ENCODE measurements around the gene RHOA. TPM values are rescaled to one million over a fixed set of nuclear protein-coding genes. Genes with fewer than 3 reads are reported as not detected.
A peak's percentile ranks its signal among the peaks of the same experiment; 100 is the strongest.

Gene RHOA
- 100 to 1,000 TPM; 530 to 640 TPM for total RNA-seq
- long read RNA-seq, donor 1, transcript RHOA-202 (5 exons, 2,031 nt): major isoform, 204 of 237 reads
- long read RNA-seq, donor 1, partial matches to known transcripts: 31 of 237 reads
- long read RNA-seq, donor 1, other reads (novel, unspliced or antisense): 1 of 237 reads
- long read RNA-seq, donor 2, transcript RHOA-202 (5 exons, 2,031 nt): major isoform, 1,808 of 1,968 reads
- long read RNA-seq, donor 2, transcript RHOA-203 (6 exons, 961 nt): minor isoform, 5 of 1,968 reads
- long read RNA-seq, donor 2, partial matches to known transcripts: 61 of 1,968 reads
- long read RNA-seq, donor 2, other reads (novel, unspliced or antisense): 92 of 1,968 reads

DNA sequence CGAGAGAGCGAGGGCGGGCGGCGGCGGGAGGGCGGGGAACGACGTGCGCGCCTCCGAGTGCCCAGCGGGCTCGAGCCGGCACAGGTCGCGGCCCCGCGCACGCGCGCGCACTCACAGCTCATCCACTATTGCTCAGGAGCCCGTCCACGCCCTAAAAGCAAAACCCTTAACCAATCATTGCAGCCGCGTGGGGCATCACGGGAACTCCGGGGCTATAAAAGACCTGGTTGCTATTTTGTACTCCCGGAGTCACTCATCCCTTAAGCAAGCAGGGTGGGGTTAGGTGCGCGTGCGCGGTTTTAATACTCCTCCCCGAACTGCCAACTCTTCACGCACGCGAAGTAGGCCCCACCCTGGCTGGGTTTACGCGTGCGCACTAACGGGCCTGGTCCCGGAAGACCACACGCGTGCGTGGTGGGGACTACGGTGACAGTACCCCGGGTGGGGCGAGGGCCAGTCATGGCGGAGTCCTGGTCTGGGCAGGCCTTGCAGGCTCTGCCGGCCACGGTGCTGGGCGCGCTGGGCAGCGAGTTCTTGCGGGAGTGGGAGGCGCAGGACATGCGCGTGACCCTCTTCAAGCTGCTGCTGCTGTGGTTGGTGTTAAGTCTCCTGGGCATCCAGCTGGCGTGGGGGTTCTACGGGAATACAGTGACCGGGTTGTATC, at the start of gene RHOA, which contains the start of gene TCTA:
Gene RHOA, minus strand, starts transcription at position 9 of the 664 bp plus-strand sequence. CDS start 36,387 bp downstream, outside the sequence.
Gene TCTA, plus strand, starts transcription at position 456 of the 664 bp plus-strand sequence. Its CDS starts 4 bp downstream, at position 460.
- intact Hi-C loops (cut with DNase I): loop anchor here in 1 of 2 donors (5.0 to 10.0 kb wide), 2 partner anchors 35 to 57 kb away; partner anchors contain the start of gene GPX1
- DNase-seq (ENCODE audit: low spot score): peak; percentile 100

DNA sequence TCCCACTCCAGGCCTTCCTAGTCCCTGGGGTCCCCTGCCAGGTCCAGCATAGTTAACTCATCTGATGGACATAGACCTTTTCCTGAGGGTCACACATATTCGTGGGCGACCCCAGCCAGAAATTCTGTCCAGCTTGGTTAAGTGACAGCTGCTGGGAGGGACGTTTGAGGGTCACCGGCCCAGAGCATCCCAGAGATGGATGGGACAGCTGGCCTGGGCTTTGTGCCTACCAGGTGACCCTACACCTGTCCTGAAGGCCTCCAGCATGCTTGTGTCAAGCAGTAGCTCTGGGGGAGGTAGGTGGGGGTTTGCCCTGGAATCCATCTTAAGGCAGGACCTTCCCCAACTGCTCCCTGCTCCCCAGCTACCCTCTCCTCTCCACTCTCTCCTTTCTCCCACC, 49.2 kb upstream of the RHOA start:
- intact Hi-C loops (cut with DNase I): loop anchor here in 1 of 2 donors (10.0 kb wide), 1 partner anchor 296 kb away; the partner anchor contains the start of gene CCDC71
- no peak for DNase-seq (ENCODE audit: low spot score)

DNA sequence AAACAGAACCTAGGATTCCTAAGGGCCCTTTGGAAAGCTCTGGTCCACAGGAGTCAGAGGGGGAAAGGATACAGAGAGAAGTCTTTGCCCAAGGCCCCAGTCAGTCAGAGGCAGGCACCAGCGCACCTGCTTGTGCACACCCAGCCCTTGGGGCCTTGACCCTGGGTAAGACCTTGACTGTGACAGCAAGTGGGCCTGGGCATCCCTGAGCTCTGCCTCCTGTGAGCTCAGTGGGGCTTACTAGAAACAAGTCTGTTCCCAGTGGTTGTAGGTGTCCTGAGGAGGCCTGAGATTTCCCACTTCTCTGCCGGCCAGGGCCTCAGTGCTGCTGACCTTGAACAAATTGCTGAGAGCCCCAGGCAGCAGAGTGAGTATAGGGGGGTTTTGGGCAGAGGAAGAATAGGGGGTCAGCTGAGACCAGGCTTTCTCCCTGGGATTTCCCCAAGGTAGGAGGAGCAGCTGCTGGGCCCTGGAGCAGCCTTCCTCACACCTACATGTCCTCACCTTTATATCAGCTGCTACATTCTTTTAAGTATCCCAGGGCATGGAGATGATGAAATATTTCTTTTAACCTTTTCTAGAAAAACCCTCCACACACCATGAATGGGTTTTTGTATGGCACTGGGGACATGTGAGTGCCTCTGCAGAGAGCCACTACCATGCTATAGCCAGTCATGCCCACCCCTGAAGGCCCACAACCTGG, 48.6 kb upstream of the RHOA start:
- no peak for DNase-seq (ENCODE audit: low spot score)
- intact Hi-C loops (cut with DNase I): loop anchor here in 1 of 2 donors (10.0 kb wide), 1 partner anchor 296 kb away; the partner anchor contains the start of gene CCDC71

DNA sequence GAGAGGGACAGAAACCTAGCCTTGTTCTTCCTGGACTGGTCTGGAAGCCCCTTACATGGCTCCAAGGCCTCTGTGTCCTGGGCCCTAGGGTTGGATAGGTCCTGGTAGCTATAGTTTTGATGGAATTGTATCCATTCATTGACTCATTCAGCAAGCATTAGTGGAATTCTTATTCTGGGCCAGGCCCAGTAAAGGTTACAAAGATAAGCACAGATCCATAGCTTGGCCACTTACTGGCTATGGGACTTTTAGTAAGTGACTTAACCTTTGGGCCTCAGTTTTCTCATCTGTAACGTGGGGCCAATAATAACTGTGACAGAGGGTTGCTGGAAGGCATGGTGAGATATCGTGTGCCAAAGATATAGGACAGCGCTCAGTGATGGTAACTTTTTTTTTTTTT, 44.7 kb upstream of the RHOA start:
- no peak for DNase-seq (ENCODE audit: low spot score)
- intact Hi-C loops (cut with DNase I): no loop called here

DNA sequence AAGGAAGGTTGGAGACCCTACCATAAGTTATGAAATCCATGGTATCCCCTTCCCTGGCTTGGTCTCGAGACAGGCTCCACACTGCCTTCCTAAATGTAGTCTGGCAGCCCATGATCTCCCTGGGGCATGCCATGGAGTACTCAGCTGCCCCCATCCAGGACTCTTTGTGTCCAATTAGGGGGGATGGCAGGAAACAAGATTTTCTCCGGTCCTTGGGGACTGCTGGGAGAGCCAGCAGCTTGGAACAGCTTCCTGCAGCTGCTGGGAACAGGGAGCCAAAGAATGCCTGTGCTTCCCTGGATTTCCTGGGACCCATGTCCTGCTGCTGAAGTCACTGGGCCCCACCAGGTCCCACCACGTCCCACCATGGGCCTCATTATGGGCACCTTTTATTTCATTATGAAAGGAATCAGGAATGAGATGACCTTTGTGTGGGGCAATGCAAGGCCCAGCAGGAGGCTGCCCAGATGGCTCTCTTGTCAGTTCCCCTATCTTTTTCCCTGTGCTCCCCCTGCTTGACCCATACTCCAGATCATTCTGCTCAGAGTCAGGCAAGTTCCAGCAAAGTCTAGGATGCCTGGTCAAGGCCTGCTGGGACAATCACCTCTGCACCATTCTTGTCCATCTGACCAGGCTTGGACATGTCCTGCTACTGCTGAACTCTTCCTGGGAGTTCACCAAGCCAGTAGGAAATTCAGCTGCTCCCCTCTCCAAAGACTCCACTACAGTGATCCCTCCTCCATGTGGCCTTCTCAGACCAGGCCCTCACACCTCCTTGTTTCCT, 43.3 kb upstream of the RHOA start:
- intact Hi-C loops (cut with DNase I): no loop called here
- no peak for DNase-seq (ENCODE audit: low spot score)

DNA sequence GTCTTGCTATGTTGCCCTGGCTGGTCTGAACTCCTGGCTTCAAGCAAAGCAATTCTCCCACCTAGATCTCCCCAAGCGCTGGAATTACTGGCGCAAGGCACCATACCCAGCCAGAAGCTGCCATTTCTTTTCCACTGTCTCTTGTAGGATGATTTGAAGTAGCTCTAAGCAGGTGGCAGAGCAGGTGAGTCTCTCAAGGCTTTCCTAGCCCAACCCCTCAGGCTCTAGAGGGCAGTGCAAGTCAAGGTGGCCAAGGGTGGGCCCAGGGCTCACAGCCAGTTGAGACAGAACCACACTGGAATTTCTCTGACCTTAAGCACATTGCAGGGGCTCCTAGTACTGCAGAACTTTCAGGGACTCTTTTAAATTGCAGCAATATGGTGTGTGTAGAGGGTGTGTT, 42.7 kb upstream of the RHOA start:
- no peak for DNase-seq (ENCODE audit: low spot score)
- intact Hi-C loops (cut with DNase I): no loop called here

DNA sequence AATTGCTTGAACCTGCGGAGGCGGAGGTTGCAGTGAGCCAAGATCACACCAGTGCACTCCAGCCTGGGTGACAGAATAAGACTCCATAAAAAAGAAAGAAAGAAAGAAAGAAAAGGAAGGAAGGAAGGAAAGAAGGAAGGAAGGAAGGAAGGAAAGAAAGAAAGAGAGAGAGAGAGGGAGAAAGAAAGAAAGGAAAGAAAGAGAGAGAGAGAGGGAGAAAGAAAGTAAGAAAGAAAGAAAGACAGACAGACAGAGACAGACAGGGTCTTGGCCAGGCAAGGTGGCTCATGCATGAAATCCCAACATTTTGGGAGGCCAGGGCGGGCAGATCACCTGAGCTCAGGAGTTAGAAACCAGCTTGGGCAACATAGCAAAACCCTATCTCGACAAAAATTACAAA, 41.8 kb upstream of the RHOA start:
- DNase-seq (ENCODE audit: low spot score): no peak
- intact Hi-C loops (cut with DNase I): no loop called here

DNA sequence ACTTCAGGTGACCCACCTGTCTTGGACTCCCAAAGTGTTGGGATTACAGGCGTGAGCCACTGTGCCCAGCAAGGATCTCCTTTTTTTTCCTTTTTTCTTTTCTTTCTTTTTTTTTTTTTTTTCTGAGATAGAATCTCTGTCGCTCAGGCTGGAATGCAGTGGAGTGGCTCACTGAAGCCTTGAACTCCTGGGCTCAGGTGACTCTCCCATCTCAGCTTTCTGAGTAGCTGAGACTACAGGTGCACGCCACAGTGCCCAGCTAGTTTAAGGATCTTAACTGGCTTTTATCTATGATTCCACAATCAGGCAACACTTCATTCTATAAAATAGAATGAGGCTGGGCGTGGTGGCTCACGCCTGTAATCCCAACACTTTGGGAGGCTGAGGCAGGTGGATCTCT, 33.6 kb upstream of the RHOA start:
- no peak for DNase-seq (ENCODE audit: low spot score)
- intact Hi-C loops (cut with DNase I): loop anchor here (5.0 to 10.0 kb wide), 3 partner anchors 101 to 351 kb away; partner anchors contain the start of genes USP4 (in 2 of the 2) and QRICH1 (in 1 of the 2)

DNA sequence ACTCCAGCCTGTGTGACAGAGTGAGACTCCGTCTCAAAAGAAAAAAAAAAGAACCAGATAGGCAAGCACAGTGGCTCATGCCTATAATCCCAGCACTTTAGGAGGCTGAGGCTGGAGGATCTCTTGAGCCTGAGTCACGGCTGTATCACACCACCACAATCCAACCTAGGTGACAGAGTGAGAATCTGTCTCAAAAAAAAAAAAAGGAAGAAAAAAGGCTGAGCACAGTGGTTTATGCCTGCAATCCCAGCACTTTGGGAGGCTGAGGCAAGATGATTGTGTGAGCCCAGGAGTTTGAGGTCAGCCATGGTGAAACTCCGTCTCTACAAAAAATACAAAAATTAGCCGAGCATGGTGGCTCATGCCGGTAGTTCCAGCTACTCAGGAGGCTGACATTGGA, 23.0 kb upstream of the RHOA start:
- intact Hi-C loops (cut with DNase I): no loop called here
- no peak for DNase-seq (ENCODE audit: low spot score)

DNA sequence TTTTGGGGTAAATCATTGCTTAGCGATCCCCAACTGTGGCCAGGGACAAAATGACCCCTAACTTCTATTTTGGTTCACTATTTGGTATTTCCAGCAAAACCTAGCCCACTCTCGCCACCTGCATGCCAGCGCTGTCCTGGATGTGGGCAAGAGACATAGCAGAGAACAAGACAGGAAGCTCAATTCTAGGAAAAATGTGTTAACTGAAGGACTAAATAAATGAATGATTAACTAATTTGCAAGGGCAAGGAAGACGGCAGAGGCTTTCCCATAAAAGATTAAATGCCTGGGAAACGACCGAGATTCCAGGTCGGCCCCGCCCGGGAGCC, 16.9 kb upstream of the RHOA start:
- DNase-seq (ENCODE audit: low spot score): no peak
- intact Hi-C loops (cut with DNase I): loop anchor here in 1 of 2 donors (1.0 kb wide), 1 partner anchor 38 kb away; no protein-coding TSS in a partner anchor

DNA sequence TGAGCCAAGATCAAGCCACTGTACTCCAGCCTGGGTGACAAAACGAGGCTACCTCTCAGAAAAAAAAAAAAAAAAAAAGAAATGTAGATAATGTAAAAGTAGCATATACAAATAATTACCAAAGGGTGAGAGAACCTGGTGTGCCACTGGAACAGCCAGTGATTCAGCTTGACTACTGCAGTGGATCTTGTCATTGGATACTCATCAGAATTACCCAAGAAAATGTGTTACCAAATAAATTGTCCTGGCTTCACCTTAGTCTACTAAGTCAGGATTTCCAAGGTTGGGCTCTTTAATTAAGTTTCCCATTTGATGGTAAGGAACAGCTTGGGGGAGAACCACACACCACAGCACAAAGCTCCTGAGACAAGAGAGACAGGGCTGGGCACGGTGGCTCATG, 15.8 kb upstream of the RHOA start:
- intact Hi-C loops (cut with DNase I): no loop called here
- no peak for DNase-seq (ENCODE audit: low spot score)

DNA sequence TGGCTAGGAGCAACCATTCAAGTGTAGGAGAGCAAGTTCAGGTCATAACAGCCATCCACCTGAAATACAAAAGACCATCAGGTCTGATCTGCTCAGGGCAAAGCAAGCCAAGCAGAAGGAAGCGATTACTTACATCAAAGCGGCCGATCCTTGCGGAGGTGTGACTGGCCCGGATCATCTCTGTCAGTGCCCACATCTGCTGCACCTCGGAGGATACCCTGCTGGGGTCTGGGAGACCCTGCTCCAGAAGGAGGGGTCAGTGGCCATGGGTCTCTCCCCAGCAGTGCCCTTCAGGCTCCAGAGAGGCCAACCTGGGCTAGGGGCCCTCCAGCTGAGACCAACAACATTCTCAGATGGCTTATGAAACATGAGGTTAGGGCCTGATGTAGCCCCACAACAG, 13.0 kb upstream of the RHOA start:
- intact Hi-C loops (cut with DNase I): no loop called here
- DNase-seq (ENCODE audit: low spot score): no peak

DNA sequence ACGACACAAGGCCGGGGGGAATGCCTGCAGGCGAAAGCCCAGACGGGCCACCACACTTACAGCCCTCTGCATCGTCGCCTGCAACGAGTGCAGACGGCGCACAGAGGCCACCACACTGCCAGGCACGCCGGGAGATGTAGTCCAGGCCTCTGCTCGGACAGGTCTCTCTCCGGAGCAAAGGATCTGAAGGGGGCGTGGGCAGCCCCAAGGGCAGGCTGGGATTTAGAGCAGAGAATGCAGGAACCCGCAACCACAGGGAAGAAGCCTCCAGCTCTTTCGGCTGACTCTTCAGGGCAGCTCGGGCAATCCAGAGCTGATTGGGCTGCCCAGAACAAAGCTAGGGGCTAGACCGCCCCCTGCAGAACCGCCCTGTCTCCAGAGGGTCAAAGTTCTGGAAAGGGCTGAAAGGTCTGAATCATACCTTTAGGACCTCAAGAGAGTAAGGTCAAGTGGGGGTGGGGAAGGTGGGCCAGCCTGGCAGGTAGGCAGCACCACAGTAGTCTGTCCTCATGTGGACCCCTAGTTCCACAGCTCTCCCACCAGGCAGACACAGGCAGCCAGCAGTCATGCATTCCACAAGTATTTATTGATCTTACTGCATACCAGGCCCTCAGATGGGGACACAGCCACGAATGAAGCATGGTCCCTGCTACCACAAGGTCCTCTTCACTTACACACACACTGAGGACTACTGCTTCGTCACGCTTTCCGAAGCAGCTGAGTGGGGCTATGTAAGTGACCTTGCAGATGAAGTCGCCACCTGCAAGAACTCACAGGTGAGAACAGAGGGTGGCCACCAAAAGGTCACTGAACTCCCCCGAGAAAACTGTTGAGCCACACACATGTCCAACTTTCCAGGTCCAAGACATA, 10.8 kb upstream of the RHOA start, which contains the start of gene AMT:
Gene AMT, minus strand, starts transcription at position 95 of the 870 bp plus-strand sequence. Its CDS starts 23 bp downstream, at position 72.
- DNase-seq (ENCODE audit: low spot score): peak; percentile 87
- intact Hi-C loops (cut with DNase I): no loop called here

DNA sequence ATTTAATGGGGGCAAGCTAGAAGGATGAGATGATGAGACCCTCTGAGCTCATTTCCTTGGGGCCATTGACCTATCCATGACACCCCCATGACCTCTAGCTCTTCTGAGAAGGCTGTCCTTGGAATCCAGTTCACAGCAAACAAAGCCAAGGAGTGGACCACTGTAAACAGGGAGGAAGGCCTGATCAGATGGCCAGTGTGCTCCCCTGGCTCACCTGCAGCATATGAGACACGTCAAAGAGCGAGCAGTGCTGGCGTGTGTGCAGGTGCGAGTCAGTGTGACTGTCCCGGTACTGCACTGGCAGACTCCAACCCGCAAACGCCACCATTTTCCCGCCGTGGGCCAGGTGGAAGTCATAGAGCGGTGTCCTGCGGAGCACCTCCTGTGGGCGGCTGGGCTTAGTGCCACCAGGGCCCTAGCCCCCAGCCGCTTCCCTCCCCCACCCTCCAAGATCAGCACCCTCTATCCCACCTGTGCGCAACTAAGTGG, 10.2 kb upstream of the RHOA start:
- no peak for DNase-seq (ENCODE audit: low spot score)

DNA sequence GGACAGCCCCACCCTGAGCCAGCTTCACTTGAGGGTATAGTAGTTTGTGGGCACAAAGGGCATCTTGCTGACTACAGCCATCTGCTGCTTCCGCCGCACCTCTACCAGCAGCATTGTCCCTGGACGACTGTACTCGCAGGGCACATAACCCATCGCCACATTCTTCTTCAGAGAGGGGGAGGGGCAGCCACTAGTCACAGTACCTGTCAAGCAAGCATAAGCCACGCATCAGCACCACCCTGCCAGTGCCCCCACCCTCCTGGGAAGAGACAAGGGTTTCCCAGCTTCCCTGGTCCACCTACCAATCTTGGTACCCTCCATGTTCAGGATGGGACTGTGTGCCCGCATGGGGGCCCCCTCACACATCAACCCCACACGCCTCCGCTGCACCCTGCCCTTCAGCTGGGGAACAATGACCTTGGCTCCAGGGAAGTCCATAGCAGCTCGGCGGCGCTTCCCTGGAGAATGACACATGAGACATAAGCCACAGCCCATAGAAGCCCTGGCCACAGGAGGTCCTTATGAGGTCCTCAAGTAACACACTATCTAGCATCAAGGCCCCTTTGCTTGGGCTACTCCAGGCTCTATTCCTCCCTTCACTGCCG, 5.8 kb upstream of the RHOA start:
- no peak for DNase-seq (ENCODE audit: low spot score)
- intact Hi-C loops (cut with DNase I): loop anchor here in 1 of 2 donors (10.0 kb wide), 1 partner anchor 63 kb away; the partner anchor contains the start of gene GPX1

More for the DNA sequence above, 10.2 kb upstream of the RHOA start:
- intact Hi-C loops (cut with DNase I): no loop called here

DNA sequence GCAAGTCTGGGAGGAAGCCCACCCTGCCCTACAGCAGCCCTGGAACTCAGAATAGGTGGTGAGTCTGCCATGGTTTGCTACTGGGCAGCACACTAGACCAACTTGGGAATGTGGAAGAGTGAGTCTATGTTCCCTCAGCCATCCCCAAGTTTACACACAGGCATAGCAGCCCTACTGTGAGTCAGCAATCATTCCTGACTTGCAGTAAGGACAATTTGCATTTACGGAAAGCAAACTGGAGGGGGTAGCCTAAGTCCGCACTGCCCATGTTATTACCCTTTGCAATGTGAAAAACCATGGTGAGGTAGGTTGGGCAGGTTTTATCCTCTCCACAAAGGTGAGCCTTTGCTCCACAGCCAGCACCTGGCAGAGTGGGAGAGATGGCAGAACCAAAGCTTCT, 5.1 kb upstream of the RHOA start:
- DNase-seq (ENCODE audit: low spot score): no peak
- intact Hi-C loops (cut with DNase I): loop anchor here in 1 of 2 donors (10.0 kb wide), 1 partner anchor 62 kb away; the partner anchor contains the start of gene GPX1

DNA sequence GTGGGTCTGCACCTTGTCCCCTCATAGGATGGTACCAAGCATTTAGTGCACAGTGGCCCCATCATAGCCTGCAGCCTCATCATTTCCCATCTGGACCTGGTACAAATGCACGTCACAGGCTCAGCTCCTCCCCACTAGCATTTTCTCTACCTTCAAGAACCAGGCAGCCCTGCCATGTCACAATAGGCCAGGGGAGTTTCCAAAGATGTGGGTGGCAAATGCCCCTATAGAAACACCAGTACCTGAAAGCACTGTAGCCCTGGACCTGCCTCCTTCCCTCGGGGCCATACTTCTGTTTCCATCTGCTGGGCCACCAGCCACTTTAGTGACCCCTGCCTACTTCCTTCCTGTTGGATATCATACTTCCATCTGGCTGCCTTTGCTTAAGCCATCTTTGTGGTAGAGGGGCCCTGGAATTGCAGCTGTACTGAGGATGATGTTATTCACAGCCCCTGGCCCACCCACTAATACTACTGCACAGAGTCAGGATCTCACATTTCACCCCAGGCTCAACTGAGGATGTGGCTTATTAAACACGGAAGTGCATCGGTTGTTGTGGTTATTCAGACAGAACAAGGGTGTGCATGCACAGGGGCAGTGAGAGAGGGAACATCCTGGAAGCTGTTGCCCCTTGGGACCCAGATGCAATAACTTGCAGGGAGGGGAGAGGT, 4.3 kb upstream of the RHOA start:
- no peak for DNase-seq (ENCODE audit: low spot score)
- intact Hi-C loops (cut with DNase I): loop anchor here in 1 of 2 donors (10.0 kb wide), 1 partner anchor 61 kb away; the partner anchor contains the start of gene GPX1

All from posterior vena cava (tissue), 2 donors.